ENCODE measurements around the gene IFNL4.

DNA sequence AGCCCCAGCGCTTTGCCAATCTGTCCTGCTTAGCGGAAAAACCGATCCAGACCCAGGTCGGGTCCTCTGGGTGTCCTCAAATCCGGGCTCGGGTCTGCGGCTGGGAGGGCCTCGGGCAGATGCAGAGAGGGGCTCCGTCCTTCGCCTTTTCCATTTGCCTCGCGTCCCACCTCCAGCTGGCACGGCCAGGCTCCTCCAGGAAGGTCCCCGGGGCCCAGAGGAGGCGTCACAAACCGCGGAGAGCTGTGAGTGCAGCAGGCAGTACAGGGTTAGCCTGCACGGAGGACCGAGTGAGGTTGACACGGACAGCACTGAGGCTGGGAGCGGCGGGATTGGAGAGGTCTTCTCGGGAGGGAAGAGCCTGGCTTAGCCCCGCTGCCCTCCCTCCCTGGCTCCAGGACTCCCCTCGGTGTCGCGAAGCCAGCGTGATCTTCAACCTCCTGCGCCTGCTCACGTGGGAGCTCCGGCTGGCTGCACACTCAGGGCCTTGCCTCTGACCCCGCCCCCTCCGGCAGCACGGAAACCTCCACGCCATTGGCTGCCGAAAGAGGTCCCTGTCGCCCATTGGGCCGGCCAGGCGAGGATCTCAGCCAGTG is 16.8 kb upstream of the IFNL4 start:
- TF ChIP-seq ZNF274 (IDR thresholded peaks at IDR 0.05; ENCODE audit: low read depth, low read length) (no peak), SUZ12 (IDR thresholded peaks at IDR 0.05; ENCODE audit: extremely low read depth, insufficient read depth, insufficient read length) (no peak), YY1 (IDR thresholded peaks at IDR 0.05; ENCODE audit: insufficient read depth, insufficient read length) (no peak)
